WERI-Rb-1 (cell line): ENCODE data around the gene UNKL.

Experiments
- DNase-seq: peaks from one replicate; pipeline ENCODE4 v3.0.0-alpha.2; 2020
- H3K27ac ChIP-seq: fragments of 250-450 bp; sonication (Bioruptor Pico); 2 replicates; pipeline ENCODE4 v1.5.1; 2020; ENCODE audit warnings: mild to moderate bottlenecking, moderate library complexity
- H3K27me3 ChIP-seq: fragments of 250-450 bp; sonication (Bioruptor Pico); 2 replicates; pipeline ENCODE4 v1.5.1; 2021; ENCODE audit warnings: mild to moderate bottlenecking, low read depth, moderate library complexity; ENCODE audit not compliant: insufficient read depth, severe bottlenecking
- H3K36me3 ChIP-seq: fragments of 250-450 bp; sonication (Bioruptor Pico); 2 replicates; pipeline ENCODE4 v1.5.1; 2020; ENCODE audit warnings: mild to moderate bottlenecking, moderate library complexity
- H3K4me3 ChIP-seq: 2 replicates; pipeline ENCODE4 v1.5.1; 2011; ENCODE audit warnings: low read depth, mild to moderate bottlenecking, control low read depth, low read length
- H3K9me3 ChIP-seq: fragments of 250-450 bp; sonication (Bioruptor Pico); 2 replicates; pipeline ENCODE4 v1.5.1; 2021; ENCODE audit warnings: mild to moderate bottlenecking, moderate library complexity; ENCODE audit not compliant: severe bottlenecking
- TF ChIP-seq, protein P1 (sequence below): IDR thresholded peaks from 2 replicates; pipeline ENCODE4 v1.5.1; 2011; ENCODE audit warnings: low read depth, mild to moderate bottlenecking, control low read depth, inconsistent platforms, low read length

The UNKL gene

DNA sequence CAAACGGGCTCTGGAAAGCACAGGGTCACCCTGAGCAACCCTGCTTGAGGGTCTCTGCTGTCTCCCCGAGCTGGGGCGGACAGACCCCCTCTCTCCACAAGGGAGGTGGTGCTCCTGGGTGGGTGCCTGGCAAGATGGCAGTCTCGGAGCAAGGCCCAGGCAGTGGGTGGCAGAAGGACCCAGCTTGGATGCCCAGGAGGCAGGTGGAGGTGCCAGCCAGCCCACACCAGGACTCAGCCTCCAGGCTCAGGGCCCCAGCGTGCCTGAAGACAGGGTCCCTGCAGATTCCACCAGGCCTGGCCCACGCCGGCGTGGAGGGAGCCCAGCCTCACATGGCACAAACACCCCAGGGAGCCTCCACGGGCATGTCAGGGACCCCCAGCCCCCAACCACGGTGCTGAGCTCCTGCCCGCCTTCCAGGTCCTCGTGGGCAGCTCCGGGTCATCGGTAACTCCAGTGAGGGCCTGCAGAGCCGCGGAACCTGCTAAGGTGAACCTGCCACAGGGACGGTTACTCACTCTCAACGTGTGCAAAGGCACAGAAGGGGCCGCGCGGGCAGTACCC, 20.8 kb downstream of the UNKL start:
- H3K27me3 ChIP-seq: no peaks in the 10 kb centered on the region
- H3K9me3 ChIP-seq: no peaks in the 10 kb centered on the region
- TF ChIP-seq, protein P1, sequence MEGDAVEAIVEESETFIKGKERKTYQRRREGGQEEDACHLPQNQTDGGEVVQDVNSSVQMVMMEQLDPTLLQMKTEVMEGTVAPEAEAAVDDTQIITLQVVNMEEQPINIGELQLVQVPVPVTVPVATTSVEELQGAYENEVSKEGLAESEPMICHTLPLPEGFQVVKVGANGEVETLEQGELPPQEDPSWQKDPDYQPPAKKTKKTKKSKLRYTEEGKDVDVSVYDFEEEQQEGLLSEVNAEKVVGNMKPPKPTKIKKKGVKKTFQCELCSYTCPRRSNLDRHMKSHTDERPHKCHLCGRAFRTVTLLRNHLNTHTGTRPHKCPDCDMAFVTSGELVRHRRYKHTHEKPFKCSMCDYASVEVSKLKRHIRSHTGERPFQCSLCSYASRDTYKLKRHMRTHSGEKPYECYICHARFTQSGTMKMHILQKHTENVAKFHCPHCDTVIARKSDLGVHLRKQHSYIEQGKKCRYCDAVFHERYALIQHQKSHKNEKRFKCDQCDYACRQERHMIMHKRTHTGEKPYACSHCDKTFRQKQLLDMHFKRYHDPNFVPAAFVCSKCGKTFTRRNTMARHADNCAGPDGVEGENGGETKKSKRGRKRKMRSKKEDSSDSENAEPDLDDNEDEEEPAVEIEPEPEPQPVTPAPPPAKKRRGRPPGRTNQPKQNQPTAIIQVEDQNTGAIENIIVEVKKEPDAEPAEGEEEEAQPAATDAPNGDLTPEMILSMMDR: no peak
- peaks cover 25% of the 10 kb centered on the region for H3K36me3 ChIP-seq
- no peak overlapping the region for H3K27ac ChIP-seq
- no peak for DNase-seq
- H3K4me3 ChIP-seq: no peak overlapping the region

DNA sequence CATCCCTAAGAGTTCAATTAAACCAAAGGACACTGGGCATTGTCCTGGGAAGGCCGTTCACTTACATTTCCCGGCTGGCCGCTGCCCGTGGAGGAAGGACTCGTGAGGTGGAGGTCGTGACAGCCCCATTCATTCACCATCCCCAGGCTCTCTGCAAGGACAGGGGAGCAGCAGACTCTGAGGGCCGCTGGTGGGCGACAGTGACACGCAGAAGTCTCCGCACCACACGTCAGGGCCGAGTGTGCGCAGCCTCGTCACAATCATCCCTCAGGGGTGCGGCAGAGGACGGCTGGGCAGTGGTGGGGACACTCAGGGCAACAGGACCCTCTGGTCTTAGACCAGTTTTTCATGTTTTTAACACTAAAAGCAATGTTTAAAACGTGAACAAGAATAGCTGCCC, 21.7 kb downstream of the UNKL start:
- Histone ChIP-seq H3K4me3 (no peak overlapping the region), H3K36me3 (peaks cover 25% of the 10 kb centered on the region), H3K9me3 (no peaks in the 10 kb centered on the region), H3K27ac (no peak overlapping the region), H3K27me3 (no peaks in the 10 kb centered on the region)
- DNase-seq: no peak
- TF ChIP-seq, protein P1: no peak

DNA sequence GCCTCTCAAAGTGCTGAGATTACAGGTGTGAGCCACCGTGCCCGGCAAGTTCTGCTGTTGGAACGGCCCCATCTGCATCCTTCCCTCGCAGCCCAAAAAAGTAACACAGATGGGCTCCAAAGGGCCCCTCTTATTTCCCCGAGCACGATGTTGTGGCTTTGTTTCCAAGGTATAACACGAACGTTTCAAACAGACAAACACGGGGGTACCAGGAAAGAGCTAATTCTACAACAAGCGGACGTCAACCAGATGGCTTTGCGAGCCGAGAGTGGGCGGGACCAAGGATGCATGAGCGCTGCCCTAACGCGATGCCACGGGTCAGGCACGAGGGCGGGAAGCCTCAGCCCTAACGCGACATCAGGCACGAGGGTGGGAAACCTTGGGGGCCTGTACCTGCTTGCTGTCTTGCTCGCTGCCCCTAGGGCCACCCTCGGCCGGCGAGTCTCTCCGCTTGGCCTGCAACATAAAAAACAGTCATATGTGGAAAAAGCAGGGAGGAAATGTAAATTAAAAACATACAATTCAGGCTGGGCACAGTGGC, 24.2 kb downstream of the UNKL start:
- H3K27ac ChIP-seq: no peak overlapping the region
- no peak for DNase-seq
- peaks cover 25% of the 10 kb centered on the region for H3K36me3 ChIP-seq
- no peaks in the 10 kb centered on the region for H3K9me3 ChIP-seq
- H3K27me3 ChIP-seq: no peaks in the 10 kb centered on the region
- H3K4me3 ChIP-seq: no peak overlapping the region
- TF ChIP-seq, protein P1: no peak

DNA sequence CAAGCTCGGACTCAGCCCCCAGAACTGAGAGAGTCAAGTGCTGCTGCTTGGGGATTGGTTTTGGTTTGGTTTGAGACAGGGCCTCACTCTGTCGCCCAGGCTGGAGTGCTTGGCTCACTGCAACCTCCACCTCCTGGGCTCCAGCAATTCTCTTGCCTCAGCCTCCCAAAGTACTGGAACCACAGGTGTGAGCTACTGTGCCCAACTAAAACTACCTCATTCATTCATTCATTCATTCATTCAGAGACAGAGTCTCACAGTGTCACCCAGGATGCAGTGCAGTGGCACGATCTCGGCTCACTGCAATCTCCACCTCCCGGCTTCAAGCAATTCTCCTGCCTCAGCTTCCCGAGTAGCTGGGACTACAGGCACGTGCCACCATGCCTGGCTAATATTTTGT, 24.7 kb downstream of the UNKL start:
- Histone ChIP-seq H3K4me3 (no peak overlapping the region), H3K36me3 (peaks cover 25% of the 10 kb centered on the region), H3K27ac (no peak overlapping the region), H3K27me3 (no peaks in the 10 kb centered on the region), H3K9me3 (no peaks in the 10 kb centered on the region)
- DNase-seq: no peak
- TF ChIP-seq, protein P1: no peak

DNA sequence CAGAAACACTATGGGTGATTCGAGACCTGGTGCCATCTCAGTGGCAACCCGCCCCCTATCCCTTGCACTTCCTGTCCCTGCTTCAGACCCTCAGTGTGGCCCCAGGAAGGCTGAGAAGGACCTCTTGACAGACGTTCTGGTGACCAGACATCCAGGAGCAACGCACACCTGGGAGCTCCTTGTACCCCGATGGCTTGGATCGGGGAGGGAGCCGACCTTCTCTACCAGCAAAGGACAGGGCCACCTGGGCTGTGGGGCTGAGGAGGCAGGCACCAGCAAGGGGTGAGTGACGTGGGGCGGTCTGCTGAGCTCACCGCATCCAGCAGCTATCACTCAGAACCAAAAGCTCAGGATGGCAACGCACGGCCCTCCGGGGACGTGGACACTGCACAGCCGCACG, 27.2 kb downstream of the UNKL start:
- TF ChIP-seq, protein P1: no peak
- Histone ChIP-seq H3K27ac (no peak overlapping the region), H3K36me3 (peaks cover 14% of the 10 kb centered on the region), H3K27me3 (no peaks in the 10 kb centered on the region), H3K9me3 (no peaks in the 10 kb centered on the region), H3K4me3 (no peak overlapping the region)
- DNase-seq: no peak

DNA sequence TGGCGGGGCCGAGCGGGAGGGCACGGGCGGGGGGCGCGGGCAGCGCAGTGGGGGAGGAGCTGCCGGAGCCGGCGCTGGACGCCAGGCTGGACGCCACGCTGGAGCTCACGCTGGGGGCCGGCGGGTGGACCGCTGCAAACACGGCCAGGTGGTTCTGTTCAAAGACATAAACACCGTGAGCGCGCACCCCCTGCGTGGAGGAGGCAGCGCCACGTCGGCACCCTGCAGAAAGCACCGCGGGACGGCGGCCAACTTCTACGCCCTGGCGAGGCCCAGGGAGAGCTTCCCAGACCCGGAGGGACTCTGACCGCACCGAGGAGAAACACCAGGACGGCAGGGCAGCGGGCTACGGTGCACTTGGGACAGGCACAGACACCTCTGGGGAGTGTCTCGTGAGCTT, 29.3 kb downstream of the UNKL start:
- DNase-seq: no peak

More for the DNA sequence above, 29.3 kb downstream of the UNKL start:
- TF ChIP-seq, protein P1: no peak
- peaks cover 4% of the 10 kb centered on the region for H3K36me3 ChIP-seq
- H3K4me3 ChIP-seq: no peak overlapping the region
- no peaks in the 10 kb centered on the region for H3K27me3 ChIP-seq
- H3K9me3 ChIP-seq: no peaks in the 10 kb centered on the region
- no peak overlapping the region for H3K27ac ChIP-seq
